Gastrocnemius medialis (tissue), 4 donors: Measurements from ENCODE around the gene CELF4.

Source experiments
- POLR2A ChIP-seq, 2 donors: fragments of 450-650 bp; IDR thresholded peaks; one replicate each; pipeline ENCODE4 v1.6.1; 2017; ENCODE audit warnings: antibody characterized with exemption in 2 of 2, mild to moderate bottlenecking in 2 of 2, moderate library complexity in 2 of 2
- TF ChIP-seq, protein P1 (sequence below), 5 experiments: fragments of 450-650 bp in 3 of 5; fragments of 200-600 bp in 2 of 5; sonication (generic) in 2 of 5; IDR thresholded peaks in 4 of 5; conservative IDR thresholded peaks in 1 of 5; 1 replicate in 4 of 5; 2 replicates in 1 of 5; pipeline ENCODE4 v1.5.1; 2016 to 2019; ENCODE audit warnings: antibody characterized with exemption in 5 of 5, mild to moderate bottlenecking in 3 of 5, moderate library complexity in 3 of 5

- TF ChIP-seq, protein P1, sequence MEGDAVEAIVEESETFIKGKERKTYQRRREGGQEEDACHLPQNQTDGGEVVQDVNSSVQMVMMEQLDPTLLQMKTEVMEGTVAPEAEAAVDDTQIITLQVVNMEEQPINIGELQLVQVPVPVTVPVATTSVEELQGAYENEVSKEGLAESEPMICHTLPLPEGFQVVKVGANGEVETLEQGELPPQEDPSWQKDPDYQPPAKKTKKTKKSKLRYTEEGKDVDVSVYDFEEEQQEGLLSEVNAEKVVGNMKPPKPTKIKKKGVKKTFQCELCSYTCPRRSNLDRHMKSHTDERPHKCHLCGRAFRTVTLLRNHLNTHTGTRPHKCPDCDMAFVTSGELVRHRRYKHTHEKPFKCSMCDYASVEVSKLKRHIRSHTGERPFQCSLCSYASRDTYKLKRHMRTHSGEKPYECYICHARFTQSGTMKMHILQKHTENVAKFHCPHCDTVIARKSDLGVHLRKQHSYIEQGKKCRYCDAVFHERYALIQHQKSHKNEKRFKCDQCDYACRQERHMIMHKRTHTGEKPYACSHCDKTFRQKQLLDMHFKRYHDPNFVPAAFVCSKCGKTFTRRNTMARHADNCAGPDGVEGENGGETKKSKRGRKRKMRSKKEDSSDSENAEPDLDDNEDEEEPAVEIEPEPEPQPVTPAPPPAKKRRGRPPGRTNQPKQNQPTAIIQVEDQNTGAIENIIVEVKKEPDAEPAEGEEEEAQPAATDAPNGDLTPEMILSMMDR (IDR thresholded peaks at IDR 0.05 in 4 of 5, conservative IDR thresholded peaks at IDR 0.05 in 1 of 5), result no peak
- TF ChIP-seq POLR2A (IDR thresholded peaks at IDR 0.05), result no peak
Observed at GRCh38 chr18:37341473-37342086, 224.0 kb downstream of the CELF4 start.
